ENCODE measurements around the gene BAG5. TPM values are rescaled to one million over a fixed set of nuclear protein-coding genes. Genes with fewer than 3 reads are reported as not detected.
"Not testable (repeated sequence)": the region's sequence is repeated elsewhere in the genome, so short reads cannot be mapped to it uniquely, and the experiment has no call there.

Gene BAG5
- total RNA-seq, 1 donor from 2014 or later = 16.4 TPM

- intact Hi-C loops (cut with micrococcal nuclease) = no loop called here
- peak; percentile 66 for DNase-seq
- peak; percentile 3 for ATAC-seq
Measured at GRCh38 chr14:103517721-103518421, 44.6 kb downstream of the BAG5 start.

- DNase-seq = peak; percentile 37
- intact Hi-C loops (cut with micrococcal nuclease) = no loop called here
Measured at GRCh38 chr14:103517174-103517566, 45.3 kb downstream of the BAG5 start.

GRCh38 chr14:103516426-103517173 is 45.9 kb downstream of the BAG5 start:
- DNase-seq (peak; percentile 6), ATAC-seq (no peak)
- intact Hi-C loops (cut with micrococcal nuclease) = no loop called here

More at GRCh38 chr14:103517174-103517566, 45.3 kb downstream of the BAG5 start:
- ATAC-seq = no peak

- ATAC-seq = no peak
- peak; percentile 29 for DNase-seq
Measured at GRCh38 chr14:103514596-103515421, 47.6 kb downstream of the BAG5 start.

GRCh38 chr14:103512701-103513611 is 49.5 kb downstream of the BAG5 start:
- ATAC-seq (peak; percentile 76), DNase-seq (peak; percentile 76)
- intact Hi-C loops (cut with micrococcal nuclease) = no loop called here

More at GRCh38 chr14:103514596-103515421, 47.6 kb downstream of the BAG5 start:
- intact Hi-C loops (cut with micrococcal nuclease) = no loop called here

DNA sequence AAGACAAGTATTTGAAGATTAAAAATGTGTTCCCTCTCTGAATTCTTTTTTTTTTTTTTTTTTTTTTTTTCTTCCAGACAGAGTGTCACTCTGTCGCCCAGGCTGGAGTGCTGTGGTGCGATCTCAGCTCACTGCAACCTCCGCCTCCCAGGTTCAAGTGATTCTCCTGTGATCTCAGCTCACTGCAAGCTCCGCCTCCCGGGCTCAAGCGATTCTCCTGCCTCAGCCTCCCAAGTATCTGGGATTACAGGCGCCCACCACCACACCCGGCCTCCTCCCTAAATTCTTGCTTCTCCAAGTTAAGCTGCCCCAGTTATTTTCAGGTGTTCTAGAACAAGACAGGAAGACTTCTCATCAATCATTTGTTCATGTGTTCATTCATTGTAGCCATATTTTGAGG is 50.3 kb downstream of the BAG5 start:
- ATAC-seq; intact Hi-C loops (cut with micrococcal nuclease): not testable (repeated sequence)
- peak; percentile 12 for DNase-seq

DNA sequence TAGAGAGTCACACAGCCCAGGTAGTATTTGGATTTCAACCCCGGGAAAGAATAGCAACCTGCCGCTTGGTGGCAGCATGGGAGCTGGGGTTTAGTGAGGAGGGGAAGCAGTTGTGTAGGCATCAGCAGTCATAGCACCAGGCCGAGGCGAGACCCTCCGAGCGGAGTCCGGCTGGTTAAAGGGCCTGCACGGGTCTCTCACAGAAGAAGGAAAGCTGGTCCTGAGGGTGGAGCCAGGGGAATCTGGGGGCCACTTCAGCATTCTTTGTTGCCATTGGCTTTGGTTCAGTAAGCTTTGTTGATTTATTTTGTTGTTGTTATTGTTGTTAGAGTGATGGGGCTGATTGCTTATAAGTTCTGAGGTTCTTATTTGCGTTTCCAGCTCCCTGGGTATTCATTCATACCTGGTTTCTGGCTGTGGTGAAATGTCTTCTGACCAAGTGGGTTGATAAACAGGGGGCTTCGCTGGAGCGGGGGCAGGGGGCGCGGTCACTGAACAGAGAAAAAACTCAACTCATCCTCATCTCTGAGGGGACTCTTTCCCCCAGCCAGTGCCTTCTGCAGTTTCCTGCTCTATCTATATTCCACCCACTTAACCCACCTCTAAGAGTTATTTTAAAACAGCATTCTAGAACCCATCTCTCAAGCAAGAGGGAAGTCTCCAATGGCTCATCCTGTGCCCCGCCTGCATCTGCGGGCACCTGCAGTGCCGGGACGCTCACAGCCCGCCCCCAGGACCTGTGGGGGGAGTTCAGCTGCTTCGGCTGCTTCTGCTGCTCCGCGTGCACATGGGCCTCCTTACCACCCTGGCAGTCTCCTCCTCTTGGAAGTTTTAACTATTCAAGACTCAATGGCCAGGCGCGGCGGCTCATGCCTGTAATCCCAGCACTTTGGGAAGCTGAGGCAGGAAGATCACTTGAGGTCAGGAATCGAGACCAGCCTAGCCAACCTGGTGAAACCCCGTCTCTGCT is 51.4 kb downstream of the BAG5 start:
- DNase-seq = no peak
- no peak for ATAC-seq
- intact Hi-C loops (cut with micrococcal nuclease) = no loop called here

DNA sequence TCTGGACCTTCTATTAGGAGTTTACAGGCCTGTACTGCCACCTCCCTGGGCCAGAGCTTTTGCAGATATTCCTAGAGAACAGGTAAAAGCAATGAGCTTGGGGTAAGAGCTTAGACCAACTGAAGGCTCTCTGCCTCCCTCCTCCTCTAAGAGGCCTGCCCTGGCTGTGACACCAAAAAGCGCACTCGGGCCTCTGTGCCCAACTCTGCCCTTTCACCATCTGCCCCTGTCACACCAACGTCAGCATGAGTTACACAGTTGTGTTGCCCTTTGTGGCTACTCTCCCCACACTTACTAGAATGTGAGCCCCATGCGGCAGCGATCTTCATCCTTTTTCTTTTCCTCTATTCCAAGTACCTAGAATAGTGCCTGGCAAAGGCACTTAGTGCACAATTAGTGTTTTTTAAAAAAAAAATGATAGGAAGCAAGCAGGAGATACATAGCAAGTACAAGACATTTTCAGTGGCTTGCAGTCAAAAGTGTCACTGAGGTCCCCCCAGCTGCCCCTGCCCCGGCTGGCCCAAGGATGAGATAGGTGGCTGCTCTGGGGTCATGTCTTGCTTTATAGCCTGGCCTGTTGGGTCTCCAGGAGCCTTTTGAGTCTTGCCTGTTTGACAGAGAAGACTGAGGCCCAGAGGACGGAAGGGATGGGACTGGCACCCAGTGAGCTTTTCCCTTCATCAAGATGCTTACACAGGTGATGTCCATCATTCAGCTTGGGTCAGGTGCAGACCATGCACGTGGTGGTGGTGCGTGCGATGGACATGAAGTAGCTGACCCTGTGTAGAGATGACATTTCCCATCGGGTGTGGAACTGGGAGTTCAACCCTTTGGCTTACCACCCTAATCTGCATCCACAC is 52.4 kb downstream of the BAG5 start:
- DNase-seq (no peak), ATAC-seq (no peak)
- intact Hi-C loops (cut with micrococcal nuclease) = no loop called here

- intact Hi-C loops (cut with micrococcal nuclease) = no loop called here
- DNase-seq (no peak), ATAC-seq (no peak)
Measured at GRCh38 chr14:103508521-103509329, 53.7 kb downstream of the BAG5 start.

DNA sequence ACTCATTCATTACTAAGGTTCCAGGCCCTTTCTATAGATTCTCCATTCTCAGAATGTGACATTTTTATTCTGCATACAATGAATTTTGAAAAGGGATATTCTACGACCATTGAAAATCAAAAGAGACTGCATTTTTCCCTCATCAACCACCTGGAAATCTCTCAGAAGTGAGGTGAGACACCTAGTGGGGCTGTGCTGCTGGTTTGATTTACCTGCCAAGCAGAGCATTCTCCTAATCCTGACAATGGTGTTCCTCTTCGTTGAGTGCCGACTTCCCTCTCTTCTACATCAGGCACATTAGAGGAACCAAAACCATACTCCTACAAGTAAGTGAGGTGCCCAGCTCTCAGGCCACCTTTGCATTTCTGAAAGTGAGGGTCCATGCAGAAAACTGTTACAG is 54.7 kb downstream of the BAG5 start:
- ATAC-seq (no peak), DNase-seq (no peak)
- intact Hi-C loops (cut with micrococcal nuclease) = no loop called here

Other genes starting within 250 kb of the BAG5 start
- gene EIF5, start 228.4 kb downstream of the BAG5 start, total RNA-seq = 240 TPM
- gene MARK3, start 177.2 kb downstream of the BAG5 start, total RNA-seq = 127 TPM
- 533 TPM for gene CKB, start 39.8 kb downstream of the BAG5 start, total RNA-seq
- 5.5 TPM for gene TRMT61A, start 33.5 kb downstream of the BAG5 start, total RNA-seq
- 56.2 TPM for gene COA8, start 303 bp upstream of the BAG5 start, total RNA-seq
- gene KLC1, start 66.6 kb upstream of the BAG5 start, total RNA-seq = 146 TPM
- gene XRCC3, start 152.8 kb upstream of the BAG5 start, total RNA-seq = 2.7 TPM
- gene ZFYVE21, start 153.2 kb upstream of the BAG5 start, total RNA-seq = 53.1 TPM

All from left ventricle myocardium superior (tissue), 1 donor.